Stimulated activated CD8-positive, alpha-beta memory T cell treated with anti-CD3 and anti-CD28 coated beads, Interleukin-15, amount 100 ng/mL, for 1 hour (primary cell): Measurements from ENCODE around the gene ZBTB16.

ENCODE experiments used
- DNase-seq: peaks from one replicate; pipeline ENCODE4 v3.0.0-alpha.2; 2020; ENCODE audit warnings: low read depth

The ZBTB16 gene

DNA sequence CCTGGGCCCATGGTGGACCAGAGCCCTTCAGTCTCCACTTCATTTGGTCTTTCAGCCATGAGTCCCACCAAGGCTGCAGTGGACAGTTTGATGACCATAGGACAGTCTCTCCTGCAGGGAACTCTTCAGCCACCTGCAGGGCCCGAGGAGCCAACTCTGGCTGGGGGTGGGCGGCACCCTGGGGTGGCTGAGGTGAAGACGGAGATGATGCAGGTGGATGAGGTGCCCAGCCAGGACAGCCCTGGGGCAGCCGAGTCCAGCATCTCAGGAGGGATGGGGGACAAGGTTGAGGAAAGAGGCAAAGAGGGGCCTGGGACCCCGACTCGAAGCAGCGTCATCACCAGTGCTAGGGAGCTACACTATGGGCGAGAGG, 4.3 kb downstream of the ZBTB16 start:
- DNase-seq, result no peak

- no peak for DNase-seq
These were observed 4.7 kb downstream of the ZBTB16 start for GRCh38 chr11:114064216-114064615.

GRCh38 chr11:114065094-114065493, 5.6 kb downstream of the ZBTB16 start:
- DNase-seq, result no peak

- DNase-seq, result no peak
These were observed 6.6 kb downstream of the ZBTB16 start for GRCh38 chr11:114066046-114066648.

GRCh38 chr11:114068327-114068726, 8.8 kb downstream of the ZBTB16 start:
- no peak for DNase-seq

DNA sequence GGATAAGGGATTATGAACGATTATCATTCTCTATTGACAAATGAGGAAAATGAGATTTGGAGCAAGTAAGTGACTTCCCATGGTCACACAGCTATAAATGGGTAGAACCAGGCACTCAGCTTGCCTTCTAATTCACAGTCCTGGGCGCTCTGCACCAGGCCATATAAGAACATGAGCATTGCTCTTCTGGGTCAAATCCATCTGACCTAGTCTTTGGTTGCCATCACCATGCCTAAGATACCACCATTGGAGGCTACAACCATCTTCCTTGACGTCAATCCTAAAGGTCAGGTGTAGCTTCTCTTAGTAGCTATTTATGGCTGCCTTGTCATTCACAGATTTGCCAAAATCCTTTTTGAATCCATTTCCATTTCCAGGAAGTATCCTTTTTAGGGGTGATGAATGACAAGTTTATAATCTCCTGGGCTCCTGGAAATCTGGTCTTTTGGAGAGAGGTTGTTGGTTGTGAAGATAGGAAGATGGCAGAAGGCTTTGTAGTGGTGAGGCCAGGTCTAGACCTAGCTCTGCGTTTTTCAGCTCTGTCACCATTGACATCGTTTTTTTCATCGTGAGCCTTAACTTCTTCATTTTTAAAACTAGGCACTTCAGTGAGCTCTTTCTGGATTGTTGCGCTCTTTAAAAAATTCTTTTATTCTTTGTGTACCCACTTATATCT, 11.1 kb downstream of the ZBTB16 start:
- no peak for DNase-seq

- DNase-seq, result no peak
These were observed 13.7 kb downstream of the ZBTB16 start for GRCh38 chr11:114073007-114073827.

DNA sequence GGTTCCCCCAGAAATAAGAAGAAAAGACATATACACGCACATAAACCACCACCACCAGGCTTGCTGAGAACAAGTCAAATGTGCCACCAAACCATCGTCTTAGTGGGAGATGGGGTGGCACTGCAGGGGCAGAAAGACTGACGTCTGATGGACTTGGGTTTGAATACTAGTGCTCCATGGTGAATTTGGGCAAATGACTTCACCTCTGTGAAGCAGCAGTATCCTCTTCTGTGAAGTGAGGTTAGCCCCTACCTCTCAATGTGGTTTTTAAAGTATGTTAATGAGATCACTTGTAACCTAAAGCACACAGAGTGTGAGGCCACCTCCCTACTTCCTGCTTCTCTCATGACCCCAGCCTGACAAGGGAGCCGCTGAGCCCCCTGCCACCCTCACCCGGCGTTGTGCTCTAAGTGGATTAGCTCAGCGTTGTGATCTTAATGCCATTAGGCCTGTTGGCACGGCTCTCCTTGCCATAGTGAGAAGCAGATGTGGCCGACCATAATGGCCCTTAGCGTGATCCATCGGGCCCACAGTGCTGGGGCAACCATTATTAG, 14.4 kb downstream of the ZBTB16 start:
- DNase-seq, result no peak

- no peak for DNase-seq
These were observed 15.2 kb downstream of the ZBTB16 start for GRCh38 chr11:114074546-114075343.

DNA sequence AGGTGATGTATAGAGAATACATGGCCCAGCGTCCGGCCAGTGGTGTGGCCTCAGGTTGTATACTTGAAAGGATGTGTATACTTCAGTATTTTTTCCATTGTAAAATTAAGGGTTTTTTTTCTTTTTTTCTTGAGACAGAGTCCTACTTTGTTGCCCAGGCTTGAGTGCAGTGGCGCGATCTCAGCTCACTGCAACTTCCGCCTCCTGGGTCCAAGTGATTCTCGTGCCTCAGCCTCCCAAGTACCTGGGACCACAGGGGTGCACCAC, 15.8 kb downstream of the ZBTB16 start:
- DNase-seq, result no peak

DNA sequence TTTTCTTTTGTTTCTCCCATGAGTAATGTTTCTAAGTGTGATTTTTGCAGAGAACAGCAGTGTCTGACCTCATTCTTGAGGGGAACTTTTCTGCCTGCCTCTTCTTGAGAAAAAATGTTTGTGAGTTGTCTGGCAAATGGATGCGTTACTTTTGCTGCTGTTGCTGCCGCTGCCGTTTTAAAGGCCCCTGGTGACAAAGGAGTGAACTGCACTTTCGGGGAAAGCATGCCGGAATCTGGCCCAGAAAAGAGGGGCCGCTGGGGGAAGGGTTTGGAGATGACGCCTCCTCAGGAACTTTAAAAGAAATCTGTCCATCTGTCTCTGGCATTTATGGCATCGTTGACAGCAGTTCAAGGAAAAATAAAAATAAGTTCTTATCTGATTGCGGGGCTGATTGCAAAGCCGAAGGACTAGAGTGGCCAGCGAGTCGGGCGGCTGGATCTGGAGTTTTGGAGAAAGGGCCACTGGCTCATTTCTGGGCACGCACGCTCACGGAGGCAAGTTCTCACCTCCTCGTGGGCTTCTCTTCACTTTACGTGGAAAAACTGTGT, 16.5 kb downstream of the ZBTB16 start:
- DNase-seq, result no peak

- no peak for DNase-seq
These were observed 17.4 kb downstream of the ZBTB16 start for GRCh38 chr11:114076921-114077331.

- DNase-seq, result no peak
These were observed 18.2 kb downstream of the ZBTB16 start for GRCh38 chr11:114077482-114078305.

GRCh38 chr11:114078423-114078822, 18.9 kb downstream of the ZBTB16 start:
- no peak for DNase-seq

DNA sequence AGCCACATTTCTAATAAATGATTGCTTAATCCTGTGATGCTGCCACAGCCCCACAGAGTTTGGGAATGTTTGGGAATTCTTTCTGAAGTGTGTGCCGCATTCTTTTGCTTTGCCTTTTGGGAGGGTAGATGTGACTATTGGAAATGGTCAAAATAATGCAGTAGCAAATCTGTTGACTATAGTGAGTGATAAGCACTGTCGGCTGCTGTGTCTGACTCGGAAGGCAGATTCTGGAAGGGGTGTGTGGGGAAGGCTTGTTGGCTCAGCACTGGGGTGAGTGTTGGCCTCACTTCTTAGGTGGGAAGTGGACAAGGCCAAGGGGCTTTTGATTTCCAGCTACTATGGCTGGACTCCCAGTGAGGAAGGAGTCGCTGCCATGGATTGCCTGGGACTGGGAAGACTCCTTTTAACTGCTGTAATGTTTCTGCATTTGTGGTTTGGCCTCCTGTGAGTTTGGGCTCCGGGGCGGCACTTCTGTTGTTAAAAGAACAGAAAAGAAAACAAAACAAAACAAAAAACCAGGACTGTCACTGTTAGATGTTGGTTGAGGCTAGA, 20.1 kb downstream of the ZBTB16 start:
- no peak for DNase-seq

GRCh38 chr11:114080219-114080618, 20.7 kb downstream of the ZBTB16 start:
- DNase-seq, result no peak

DNA sequence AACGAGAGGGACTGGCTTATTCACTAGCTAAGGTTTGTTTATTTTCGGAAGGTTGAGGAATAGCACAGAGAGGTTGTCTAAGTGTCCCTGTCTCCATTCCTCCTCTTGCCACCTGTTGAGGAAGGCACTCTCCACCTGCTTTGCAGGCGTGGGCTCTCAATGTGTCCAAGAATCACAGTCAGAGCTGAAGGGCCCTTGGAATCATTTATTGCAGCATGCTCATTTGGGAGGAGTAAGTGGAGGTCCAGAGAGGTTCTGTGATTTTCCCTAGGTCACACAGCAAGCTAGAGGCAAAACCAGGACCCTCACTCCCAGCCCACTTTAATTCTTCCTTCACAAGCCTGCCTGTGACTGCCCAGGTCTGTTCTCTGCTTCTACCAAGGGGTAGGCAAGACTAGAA, 21.3 kb downstream of the ZBTB16 start:
- DNase-seq, result no peak

DNA sequence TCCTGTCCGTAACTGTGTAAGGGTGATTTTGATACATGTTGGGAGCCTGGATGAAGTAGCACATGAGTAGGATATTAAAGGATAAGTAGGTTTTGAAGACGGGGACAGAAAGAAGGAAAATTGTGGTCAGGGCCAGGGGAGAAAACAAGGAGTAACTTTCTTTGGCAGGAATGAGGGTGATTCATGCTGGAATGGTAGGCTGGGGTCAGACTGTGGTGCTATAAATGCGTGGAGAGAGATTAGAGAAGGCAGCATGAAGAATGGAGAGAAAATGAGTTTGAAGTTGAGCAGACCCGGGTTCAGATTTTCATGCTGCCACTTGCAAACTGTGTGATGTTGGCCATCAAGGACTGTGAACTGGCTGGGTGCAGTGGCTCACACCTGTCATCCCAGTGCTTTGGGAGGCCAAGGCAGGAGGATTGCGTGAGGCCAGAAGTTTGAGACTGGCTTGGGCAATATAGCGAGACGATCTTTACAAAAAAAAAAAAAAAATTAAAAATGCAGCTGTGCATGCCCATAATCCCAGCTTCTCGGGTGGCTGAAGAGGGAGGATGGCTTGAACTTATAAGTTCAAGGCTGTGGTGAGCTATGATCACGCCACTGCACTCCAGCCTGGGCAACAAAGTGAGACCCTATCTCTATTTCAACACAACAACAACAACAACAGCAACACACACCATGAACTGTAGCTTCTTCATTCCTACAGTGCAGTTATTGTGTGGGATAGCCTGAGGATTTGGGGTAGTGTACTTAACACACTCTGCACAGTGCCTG, 22.3 kb downstream of the ZBTB16 start:
- no peak for DNase-seq

GRCh38 chr11:114082415-114082748, 22.9 kb downstream of the ZBTB16 start:
- DNase-seq, result no peak

- DNase-seq, result no peak
These were observed 23.3 kb downstream of the ZBTB16 start for GRCh38 chr11:114082767-114083181.
